Measurements from ENCODE around the gene PNLIP.

The PNLIP gene

GRCh38 chr10:116545756-116546155 lies at the start of gene PNLIP:
TSS of gene PNLIP (plus strand) at chr10:116545931. CDS start at chr10:116546093, 162 bp downstream.
- TF ChIP-seq CTCF (IDR thresholded peaks at IDR 0.05; ENCODE audit: control insufficient read depth, insufficient read depth, low read depth, low read length, missing control alignments), result no peak
- DNase-seq (ENCODE audit: low read depth), result no peak
- no peak within 1 kb of the TSS for H3K4me3 ChIP-seq (ENCODE audit: control insufficient read depth, low read depth, low read length)

DNA sequence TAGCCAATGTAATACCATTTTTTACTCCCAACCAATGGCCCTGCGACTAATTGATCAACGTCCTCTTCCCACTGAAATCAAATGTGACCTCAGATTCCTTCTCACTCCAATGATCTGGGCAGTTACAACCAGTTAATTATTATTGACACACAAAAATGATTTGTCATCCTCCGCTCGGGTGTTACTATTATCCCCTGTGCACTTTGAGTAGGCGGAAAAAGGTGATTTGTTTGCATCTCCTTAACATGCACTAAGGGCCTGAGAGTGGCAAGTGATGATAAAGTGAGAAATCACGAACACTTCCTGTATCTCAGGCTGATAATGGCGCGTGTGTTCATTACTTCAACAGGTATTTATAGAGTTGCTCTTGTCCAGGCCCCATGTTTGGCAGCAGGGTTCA lies 40.9 kb upstream of the PNLIP start:
- DNase-seq (ENCODE audit: low read depth), result no peak
- no peak for TF ChIP-seq CTCF (IDR thresholded peaks at IDR 0.05; ENCODE audit: control insufficient read depth, insufficient read depth, low read depth, low read length, missing control alignments)
- H3K4me3 ChIP-seq (ENCODE audit: control insufficient read depth, low read depth, low read length), result no peak overlapping the region

DNA sequence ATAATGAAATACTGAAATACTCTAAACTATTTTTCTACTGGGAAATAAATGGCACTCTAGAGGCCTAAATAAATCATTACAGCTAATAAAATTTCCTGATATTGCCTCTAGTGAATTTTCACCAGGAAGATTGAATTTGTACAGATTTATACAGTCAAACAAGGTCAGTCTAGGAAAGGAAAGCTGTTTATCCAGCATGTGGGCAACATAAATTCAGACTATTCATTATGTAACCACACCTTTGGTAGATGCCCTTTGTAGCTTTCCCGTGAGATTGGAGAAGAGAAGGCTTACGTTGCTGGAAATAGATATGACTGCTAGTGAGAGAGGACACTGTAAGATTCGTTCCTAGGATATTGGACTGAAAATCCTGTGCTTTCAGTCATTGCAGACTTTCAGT lies 35.2 kb upstream of the PNLIP start:
- no peak for TF ChIP-seq CTCF (IDR thresholded peaks at IDR 0.05; ENCODE audit: control insufficient read depth, insufficient read depth, low read depth, low read length, missing control alignments)
- H3K4me3 ChIP-seq (ENCODE audit: control insufficient read depth, low read depth, low read length), result no peak overlapping the region
- no peak for DNase-seq (ENCODE audit: low read depth)

DNA sequence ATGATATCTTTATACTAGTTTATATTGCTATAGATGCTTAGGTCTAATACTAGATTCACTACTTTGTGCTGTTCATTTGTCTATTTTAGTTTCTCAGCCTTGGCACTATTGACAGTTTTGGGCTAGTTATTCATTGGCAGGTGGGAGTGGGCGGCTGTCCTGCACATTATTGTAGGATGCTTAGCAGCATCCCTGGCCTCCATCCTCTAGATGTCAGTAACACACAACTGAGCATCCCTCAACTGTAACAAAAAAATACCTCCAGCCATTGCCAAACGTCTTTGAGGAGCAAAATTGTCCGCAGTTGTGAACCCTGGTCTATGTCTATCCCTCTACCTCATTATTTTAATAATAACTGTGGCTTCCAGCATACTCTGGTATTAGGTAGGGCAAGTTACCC lies 34.4 kb upstream of the PNLIP start:
- TF ChIP-seq CTCF (IDR thresholded peaks at IDR 0.05; ENCODE audit: control insufficient read depth, insufficient read depth, low read depth, low read length, missing control alignments), result no peak
- DNase-seq (ENCODE audit: low read depth), result no peak
- H3K4me3 ChIP-seq (ENCODE audit: control insufficient read depth, low read depth, low read length), result no peak overlapping the region

GRCh38 chr10:116521424-116522290 lies 24.1 kb upstream of the PNLIP start:
- peak; percentile 2 for DNase-seq (ENCODE audit: low read depth)
- TF ChIP-seq CTCF (IDR thresholded peaks at IDR 0.05; ENCODE audit: control insufficient read depth, insufficient read depth, low read depth, low read length, missing control alignments), result peak; percentile 71
- H3K4me3 ChIP-seq (ENCODE audit: control insufficient read depth, low read depth, low read length), result no peak overlapping the region

DNA sequence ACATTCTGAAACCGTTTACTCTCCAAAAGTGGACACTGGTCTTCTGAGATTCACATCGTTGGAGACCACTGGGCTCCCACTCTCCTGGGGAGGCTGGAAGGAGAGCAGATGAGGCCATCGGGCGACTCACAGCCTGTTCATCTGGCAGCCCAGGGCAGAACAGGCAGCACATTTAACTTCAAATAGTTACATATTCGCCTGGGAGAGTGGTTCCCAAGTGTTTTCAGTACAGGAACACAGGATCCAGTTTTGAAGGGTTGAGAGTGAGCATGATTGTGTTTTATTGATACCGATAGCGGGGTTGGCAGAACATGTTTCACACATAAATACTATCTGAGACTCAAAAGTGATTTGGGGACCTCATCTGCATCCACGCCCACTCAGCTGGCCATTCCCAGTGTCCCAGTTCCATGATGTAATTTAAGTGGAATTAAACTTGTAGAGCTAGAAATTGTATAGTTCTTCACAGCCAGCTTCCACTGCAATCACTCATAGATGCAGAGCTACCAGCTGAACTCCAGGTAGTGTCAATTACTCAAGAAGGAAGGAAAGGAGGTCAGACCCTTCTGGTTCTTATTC lies 22.8 kb upstream of the PNLIP start:
- no peak for TF ChIP-seq CTCF (IDR thresholded peaks at IDR 0.05; ENCODE audit: control insufficient read depth, insufficient read depth, low read depth, low read length, missing control alignments)
- DNase-seq (ENCODE audit: low read depth), result no peak
- no peak overlapping the region for H3K4me3 ChIP-seq (ENCODE audit: control insufficient read depth, low read depth, low read length)
